Smooth muscle cell (in vitro differentiated cells): ENCODE measurements around the gene ZNF814. TPM values are rescaled to one million over a fixed set of nuclear protein-coding genes. Genes with fewer than 3 reads are reported as not detected.
A peak's percentile ranks its signal among the peaks of the same experiment; 100 is the strongest.

Source experiments
- DNase-seq: peaks from one replicate; lab custom pipeline; 2025; ENCODE audit not compliant: unreplicated experiment; lab: John Stamatoyannopoulos, UW
- H2AFZ ChIP-seq: fragments of 200-600 bp; sonication (generic); 2 replicates; pipeline ENCODE4 v1.6.0; 2016; ENCODE audit warnings: antibody characterized with exemption, low read depth, mild to moderate bottlenecking
- H3F3A ChIP-seq: fragments of 200-600 bp; sonication (generic); 2 replicates; pipeline ENCODE4 v1.6.0; 2017; ENCODE audit warnings: antibody characterized with exemption, low read depth
- H3K27ac ChIP-seq: fragments of 200-600 bp; sonication (generic); 2 replicates; pipeline ENCODE4 v1.5.1; 2016; ENCODE audit warnings: low read depth, mild to moderate bottlenecking
- H3K27me3 ChIP-seq: fragments of 200-600 bp; sonication (generic); 2 replicates; pipeline ENCODE4 v1.6.1; 2016; ENCODE audit warnings: low read depth, mild to moderate bottlenecking
- H3K36me3 ChIP-seq: fragments of 200-600 bp; sonication (generic); 2 replicates; pipeline ENCODE4 v1.5.1; 2016; ENCODE audit warnings: low read depth
- H3K4me1 ChIP-seq: fragments of 200-600 bp; sonication (generic); 2 replicates; pipeline ENCODE4 v1.5.1; 2016; ENCODE audit warnings: low read depth
- H3K4me2 ChIP-seq: fragments of 200-600 bp; sonication (generic); 2 replicates; pipeline ENCODE4 v1.6.0; 2016; ENCODE audit warnings: mild to moderate bottlenecking
- H3K4me3 ChIP-seq: fragments of 200-600 bp; sonication (generic); 2 replicates; pipeline ENCODE4 v1.5.1; 2016; ENCODE audit warnings: mild to moderate bottlenecking
- H3K79me2 ChIP-seq: fragments of 200-600 bp; sonication (generic); 2 replicates; pipeline ENCODE4 v1.6.0; 2016; ENCODE audit warnings: low read depth, mild to moderate bottlenecking
- H3K9ac ChIP-seq: fragments of 200-600 bp; sonication (generic); 2 replicates; pipeline ENCODE4 v1.6.0; 2016; ENCODE audit warnings: low read depth
- H3K9me3 ChIP-seq: fragments of 200-600 bp; sonication (generic); replicated peaks from 2 replicates; pipeline ENCODE4 v1.5.1; 2016; ENCODE audit warnings: low read depth
- H4K20me1 ChIP-seq: fragments of 200-600 bp; sonication (generic); 2 replicates; pipeline ENCODE4 v1.6.0; 2016; ENCODE audit warnings: low read depth
- WGBS: methylation state at CpG from one replicate; pipeline ENCODE4 v1.1.7; 2016; ENCODE audit warnings: low lambda C conversion rate; 5-methylcytosine and 5-hydroxymethylcytosine counted together
- polyA plus RNA-seq: library from polyadenylated mRNA; unstranded; fragments of >200 nt; fragmentation: Nextera tagmentation; extraction: Ambion mirVana; gene quantifications from 2 replicates; pipeline ENCODE4 v1.2.1, GENCODE V29; 2016
- total RNA-seq: library from RNA; depleted of rRNA; stranded (reverse); fragments of >200 nt; gene quantifications from 2 replicates; pipeline ENCODE4 v1.2.3, GENCODE V29; 2014
- TF ChIP-seq, protein P1 (sequence below): fragments of 200-600 bp; sonication (generic); IDR thresholded peaks from 2 replicates; pipeline ENCODE4 v1.5.1; 2017; ENCODE audit warnings: borderline replicate concordance, mild to moderate bottlenecking, antibody characterized with exemption; ENCODE audit not compliant: insufficient read depth, poor library complexity, severe bottlenecking

ZNF814 gene
- total and polyA plus RNA-seq, 2 experiments from 2014 or later = 9.7 to 16.7 TPM

DNA sequence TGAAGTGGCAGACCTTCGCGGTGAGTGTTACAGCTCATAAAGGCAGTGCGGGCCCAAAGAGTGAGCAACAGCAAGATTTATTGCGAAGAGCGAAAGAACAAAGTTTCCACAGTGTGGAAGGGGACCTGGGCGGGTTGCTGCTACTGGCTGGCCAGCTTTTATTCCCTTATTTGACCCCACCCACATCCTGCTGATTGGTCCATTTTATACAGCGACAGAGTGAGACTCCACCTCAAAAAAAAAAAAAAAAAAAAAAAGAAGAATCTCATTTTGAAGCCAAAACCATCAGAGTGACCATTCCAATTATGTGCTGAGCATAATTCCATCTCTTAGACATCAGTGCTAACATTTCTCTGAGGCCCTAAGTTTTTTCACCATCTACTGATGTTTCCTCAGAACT lies 72.2 kb downstream of the ZNF814 start:
- H3K4me2 ChIP-seq = no peak overlapping the region
- no peak overlapping the region for H3K27ac ChIP-seq
- H3K9me3 ChIP-seq = no peaks in the 10 kb centered on the region
- peaks cover 12% of the 10 kb centered on the region for H3K4me1 ChIP-seq
- H3K79me2 ChIP-seq = peaks cover 46% of the 10 kb centered on the region
- H3K4me3 ChIP-seq = no peak overlapping the region
- DNase-seq = no peak
- H3K9ac ChIP-seq = no peak overlapping the region
- no peak overlapping the region for H2AFZ ChIP-seq
- peaks cover 23% of the 10 kb centered on the region for H4K20me1 ChIP-seq
- TF ChIP-seq, protein P1, sequence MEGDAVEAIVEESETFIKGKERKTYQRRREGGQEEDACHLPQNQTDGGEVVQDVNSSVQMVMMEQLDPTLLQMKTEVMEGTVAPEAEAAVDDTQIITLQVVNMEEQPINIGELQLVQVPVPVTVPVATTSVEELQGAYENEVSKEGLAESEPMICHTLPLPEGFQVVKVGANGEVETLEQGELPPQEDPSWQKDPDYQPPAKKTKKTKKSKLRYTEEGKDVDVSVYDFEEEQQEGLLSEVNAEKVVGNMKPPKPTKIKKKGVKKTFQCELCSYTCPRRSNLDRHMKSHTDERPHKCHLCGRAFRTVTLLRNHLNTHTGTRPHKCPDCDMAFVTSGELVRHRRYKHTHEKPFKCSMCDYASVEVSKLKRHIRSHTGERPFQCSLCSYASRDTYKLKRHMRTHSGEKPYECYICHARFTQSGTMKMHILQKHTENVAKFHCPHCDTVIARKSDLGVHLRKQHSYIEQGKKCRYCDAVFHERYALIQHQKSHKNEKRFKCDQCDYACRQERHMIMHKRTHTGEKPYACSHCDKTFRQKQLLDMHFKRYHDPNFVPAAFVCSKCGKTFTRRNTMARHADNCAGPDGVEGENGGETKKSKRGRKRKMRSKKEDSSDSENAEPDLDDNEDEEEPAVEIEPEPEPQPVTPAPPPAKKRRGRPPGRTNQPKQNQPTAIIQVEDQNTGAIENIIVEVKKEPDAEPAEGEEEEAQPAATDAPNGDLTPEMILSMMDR = no peak
- no peaks in the 10 kb centered on the region for H3K27me3 ChIP-seq
- H3F3A ChIP-seq = no peaks in the 10 kb centered on the region
- H3K36me3 ChIP-seq = no peaks in the 10 kb centered on the region
- 91% methylated on average over 7 of the region's 7 CpGs for WGBS

DNA sequence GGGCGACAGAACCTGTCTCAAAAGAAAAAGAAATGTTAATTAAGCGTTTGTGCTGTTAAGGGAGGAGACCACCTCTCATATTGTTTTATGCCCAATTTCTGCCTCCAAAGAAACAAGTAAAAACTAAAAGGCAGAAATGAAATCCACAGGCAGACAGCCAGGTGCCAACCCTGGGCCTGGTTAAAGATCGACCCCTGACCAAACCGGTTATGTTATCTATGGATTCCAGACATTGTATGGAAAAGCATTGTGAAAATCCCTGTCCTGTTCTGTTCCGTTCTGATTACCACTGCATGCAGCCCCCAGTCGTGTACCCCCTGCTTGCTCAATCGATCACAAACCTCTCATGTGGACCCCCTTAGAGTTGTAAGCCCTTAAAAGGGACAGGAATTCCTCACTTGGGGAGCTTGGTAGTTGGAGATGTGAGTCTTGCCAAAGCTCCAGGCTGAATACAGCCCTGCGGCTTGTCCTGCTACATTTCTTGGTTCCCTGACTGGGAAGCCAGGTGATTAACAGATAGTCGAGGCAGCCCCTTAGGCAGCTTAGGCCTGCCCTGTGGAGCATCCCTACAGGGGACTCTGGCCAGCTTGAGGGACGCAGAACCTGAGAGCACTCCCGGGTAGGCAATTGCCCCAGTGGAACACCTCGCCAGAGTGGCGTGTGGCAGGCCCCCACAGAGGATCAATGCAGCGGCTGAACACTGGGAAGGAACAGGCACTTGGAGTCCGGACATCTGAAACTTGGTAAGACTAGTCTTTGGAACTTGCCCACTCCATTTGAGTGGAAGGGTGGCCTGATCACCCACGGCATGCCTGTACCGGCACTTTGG lies 73.4 kb downstream of the ZNF814 start:
- Histone ChIP-seq H3K27me3 (no peaks in the 10 kb centered on the region), H3K27ac (peak overlapping the region; percentile 75), H4K20me1 (peaks cover 20% of the 10 kb centered on the region), H3K4me2 (peak overlapping the region; percentile 96), H3K79me2 (peaks cover 37% of the 10 kb centered on the region), H3K9ac (no peak overlapping the region), H3K4me1 (peaks cover 7% of the 10 kb centered on the region), H3K9me3 (no peaks in the 10 kb centered on the region), H3F3A (no peaks in the 10 kb centered on the region), H3K36me3 (no peaks in the 10 kb centered on the region), H3K4me3 (peak overlapping the region; percentile 88), H2AFZ (no peak overlapping the region)
- DNase-seq = no peak
- TF ChIP-seq, protein P1 = no peak
- 79% methylated on average over 17 of the region's 17 CpGs for WGBS

DNA sequence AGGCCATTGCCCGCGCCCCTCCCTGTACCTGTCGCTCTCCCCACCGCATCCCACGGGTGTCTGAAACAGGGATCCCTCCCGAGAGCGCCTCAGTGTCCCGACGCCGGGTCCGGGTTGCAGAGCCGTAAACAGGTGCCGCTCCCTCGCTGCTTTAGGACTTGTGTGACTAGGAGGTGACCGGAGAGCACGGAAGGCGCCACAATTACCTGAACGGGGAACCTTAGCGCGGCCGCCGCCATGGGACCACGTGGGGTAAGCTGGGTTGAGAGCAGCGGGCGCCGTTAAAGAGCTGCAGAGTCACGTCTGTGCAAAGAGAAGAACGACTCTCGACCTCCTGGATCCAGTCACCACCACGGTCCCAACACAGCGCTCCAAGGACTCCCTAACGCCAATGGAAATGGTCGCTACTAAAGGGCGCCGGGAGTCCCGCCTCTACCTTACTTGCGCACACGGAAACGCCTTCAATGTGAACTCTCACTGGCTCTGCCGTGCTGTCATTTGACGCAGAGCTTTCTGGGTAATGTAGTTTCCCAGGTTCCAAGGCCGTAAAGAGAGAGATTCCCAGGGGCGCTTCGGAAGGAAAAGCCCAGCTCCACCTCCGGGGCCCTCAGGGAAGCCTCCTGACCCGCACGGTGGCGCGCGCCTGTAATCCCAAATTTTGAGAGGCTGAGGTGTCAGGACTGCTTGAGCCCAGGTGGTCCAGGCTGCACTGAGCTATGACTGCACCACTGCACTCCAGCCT lies 74.2 kb downstream of the ZNF814 start, which contains the start of gene ZNF552:
Gene ZNF552, minus strand, starts transcription at position 409 of the 742 bp plus-strand sequence. Its CDS starts 170 bp downstream, at position 239.
- H3K4me3 ChIP-seq = peak within 1 kb of the TSS; percentile 88
- WGBS = 1% methylated on average over 50 of the region's 50 CpGs

More for the DNA sequence above, 74.2 kb downstream of the ZNF814 start, which contains the start of gene ZNF552:
- peak within 1 kb of the TSS; percentile 52 for H2AFZ ChIP-seq
- H3K27me3 ChIP-seq = no peaks in the 10 kb centered on the region
- peak; percentile 24 for DNase-seq
- peak within 1 kb of the TSS; percentile 75 for H3K27ac ChIP-seq
- H3F3A ChIP-seq = no peaks in the 10 kb centered on the region
- H3K79me2 ChIP-seq = peaks cover 33% of the 10 kb centered on the region
- H3K4me2 ChIP-seq = peak within 1 kb of the TSS; percentile 96
- no peaks in the 10 kb centered on the region for H3K36me3 ChIP-seq
- peaks cover 23% of the 10 kb centered on the region for H4K20me1 ChIP-seq
- TF ChIP-seq, protein P1 = no peak
- peak within 1 kb of the TSS; percentile 64 for H3K9ac ChIP-seq
- H3K4me1 ChIP-seq = peaks cover 4% of the 10 kb centered on the region
- H3K9me3 ChIP-seq = no peaks in the 10 kb centered on the region
